Keratinocyte (primary cell): ENCODE results near the gene ADAM33. TPM values are rescaled to one million over a fixed set of nuclear protein-coding genes. Genes with fewer than 3 reads are reported as not detected.
A peak's percentile ranks its signal among the peaks of the same experiment; 100 is the strongest.

ENCODE experiments used
- DNase-seq: peaks from one replicate; pipeline ENCODE4 v3.0.0-alpha.2; 2011; ENCODE audit warnings: low read depth, missing footprints, low spot score
- FAIRE-seq: peaks from 2 replicates; lab custom pipeline; 2011; peaks lifted over from hg19 to GRCh38; lab: Jason Lieb, UNC
- H2AFZ ChIP-seq: 2 replicates; pipeline ENCODE4 v1.6.0; 2012; ENCODE audit warnings: low read length, control low read depth, inconsistent platforms; ENCODE audit not compliant: control insufficient read depth
- H3K27ac ChIP-seq: 2 replicates; pipeline ENCODE4 v1.5.1; 2011; ENCODE audit warnings: low read length; ENCODE audit not compliant: control insufficient read depth, insufficient read depth
- H3K27me3 ChIP-seq: 3 replicates; pipeline ENCODE4 v1.6.0; 2011; ENCODE audit warnings: low read length; ENCODE audit not compliant: control insufficient read depth, insufficient read depth; ENCODE audit errors: extremely low read depth
- H3K36me3 ChIP-seq, 2 experiments: 2 replicates in 1 of 2; 3 replicates in 1 of 2; pipeline ENCODE4 v1.5.1; 2011; ENCODE audit warnings: low read length in 2 of 2, mild to moderate bottlenecking in 1 of 2; ENCODE audit not compliant: control insufficient read depth in 2 of 2, insufficient read depth in 2 of 2; ENCODE audit errors: extremely low read depth in 1 of 2
- H3K4me1 ChIP-seq: 3 replicates; pipeline ENCODE4 v1.5.1; 2011; ENCODE audit warnings: low read length; ENCODE audit not compliant: control insufficient read depth, insufficient read depth; ENCODE audit errors: extremely low read depth
- H3K4me2 ChIP-seq: 3 replicates; pipeline ENCODE4 v1.6.0; 2011; ENCODE audit warnings: low read depth, low read length; ENCODE audit not compliant: control insufficient read depth, insufficient read depth; ENCODE audit errors: extremely low read depth
- H3K4me3 ChIP-seq, 3 experiments: fragments of 200-600 bp in 1 of 3; sonication (generic) in 1 of 3; 2 replicates in 2 of 3; 3 replicates in 1 of 3; pipeline ENCODE4 v1.5.1; 2011 to 2016; ENCODE audit warnings: low read length in 3 of 3, mild to moderate bottlenecking in 3 of 3, control low read depth in 2 of 3, inconsistent platforms in 1 of 3, low read depth in 1 of 3, mixed read lengths in 1 of 3, mixed run types in 1 of 3, moderate library complexity in 1 of 3; ENCODE audit not compliant: control insufficient read depth in 2 of 3, insufficient read depth in 2 of 3; ENCODE audit errors: extremely low read depth in 1 of 3
- H3K79me2 ChIP-seq: 2 replicates; pipeline ENCODE4 v1.6.0; 2012; ENCODE audit warnings: low read length; ENCODE audit not compliant: control insufficient read depth, insufficient read depth
- H3K9ac ChIP-seq: 3 replicates; pipeline ENCODE4 v1.6.0; 2011; ENCODE audit warnings: low read length; ENCODE audit not compliant: control insufficient read depth, insufficient read depth; ENCODE audit errors: extremely low read depth
- H3K9me1 ChIP-seq: 3 replicates; pipeline ENCODE4 v1.6.0; 2011; ENCODE audit warnings: low read length; ENCODE audit not compliant: control insufficient read depth, insufficient read depth; ENCODE audit errors: extremely low read depth
- H3K9me3 ChIP-seq: 2 replicates; pipeline ENCODE4 v1.5.1; 2012; ENCODE audit warnings: low read depth, low read length; ENCODE audit not compliant: control insufficient read depth
- H4K20me1 ChIP-seq: 3 replicates; pipeline ENCODE4 v1.6.0; 2011; ENCODE audit warnings: low read length; ENCODE audit not compliant: control insufficient read depth, insufficient read depth; ENCODE audit errors: extremely low read depth
- EZH2 ChIP-seq: IDR thresholded peaks from one replicate; pipeline ENCODE4 v1.6.1; 2012; ENCODE audit warnings: inconsistent platforms, mild to moderate bottlenecking, low read length, moderate library complexity
- dilution Hi-C: fragments of 300-500 bp; cut with MboI; formaldehyde crosslinking; loops from one replicate; pipeline ENCODE4 v1.7.0; 2020; ENCODE audit warnings: low sequenced_read_pairs; ENCODE audit not compliant: extremely low pct_ligation_motif_present
- polyA plus RNA-seq, 5 experiments: library from polyadenylated mRNA; depleted of rRNA in 3 of 5; stranded (reverse) in 3 of 5; stranded (forward) in 1 of 5; unstranded in 1 of 5; fragments of >200 nt; gene quantifications; 1 replicate in 1 of 5; 2 replicates in 3 of 5; 3 replicates in 1 of 5; pipeline versions ENCODE4 v1.2.1 to v1.2.3, GENCODE V29; 2011 to 2012; ENCODE audit warnings: missing spikeins in 2 of 5, low read depth in 1 of 5, low replicate concordance in 1 of 5
- TF ChIP-seq, protein P1 (sequence below), 3 experiments: IDR thresholded peaks in 1 of 3; conservative IDR thresholded peaks in 1 of 3; optimal IDR thresholded peaks in 1 of 3; 2 replicates in 2 of 3; 3 replicates in 1 of 3; pipeline versions ENCODE3 to v1.5.1; 2011; ENCODE audit warnings: low read length in 3 of 3, mild to moderate bottlenecking in 3 of 3, moderate library complexity in 2 of 3, control low read depth in 1 of 3, inconsistent platforms in 1 of 3; ENCODE audit not compliant: insufficient read depth in 2 of 3; ENCODE audit errors: extremely low read depth in 1 of 3

Gene ADAM33
- polyA plus RNA-seq, 1 donor (not counting 4 experiments of a cell fraction or from before 2014, with no cell fraction given), result not detected

GRCh38 chr20:3673221-3674070 lies 8.4 kb downstream of the ADAM33 start:
- H4K20me1 ChIP-seq, result no peaks in the 10 kb centered on the region
- FAIRE-seq, result no peak
- dilution Hi-C loops, result no loop called here

DNA sequence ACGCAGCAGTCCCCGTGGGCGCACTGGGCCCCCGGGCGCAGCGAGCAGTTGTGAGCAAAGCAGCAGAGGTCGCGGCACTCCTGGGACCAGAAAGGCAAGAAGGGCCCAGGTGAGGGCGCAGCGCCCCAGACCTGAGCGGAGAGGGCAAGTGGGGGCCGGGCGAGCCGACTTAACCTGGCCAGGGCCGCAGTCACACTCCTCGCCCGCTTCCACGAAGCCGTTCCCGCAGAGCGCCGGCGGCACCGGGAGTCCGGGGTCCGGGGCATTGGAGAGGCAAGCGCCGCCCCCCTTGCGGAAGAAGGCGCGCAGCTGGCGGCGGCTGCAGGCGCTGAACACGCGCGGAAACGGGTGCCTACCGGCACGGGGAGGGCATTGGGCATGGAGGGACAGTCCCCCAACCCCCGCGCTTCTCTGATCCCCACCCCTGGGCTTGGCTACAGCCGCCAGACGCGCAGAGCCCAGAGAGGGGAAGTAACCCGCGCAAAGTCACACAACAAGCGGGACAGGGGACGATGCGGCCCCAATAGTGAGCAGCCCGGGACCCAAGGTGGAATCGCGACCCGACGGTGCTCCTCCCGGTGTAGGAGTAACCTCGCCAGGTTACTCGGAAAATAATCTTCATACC lies 9.2 kb downstream of the ADAM33 start:
- H3K79me2 ChIP-seq, result no peaks in the 10 kb centered on the region
- no peaks in the 10 kb centered on the region for H4K20me1 ChIP-seq
- H3K4me2 ChIP-seq, result no peak overlapping the region
- DNase-seq (no peak), FAIRE-seq (no peak)
- H3K27me3 ChIP-seq, result peaks cover 88% of the 10 kb centered on the region
- no peaks in the 10 kb centered on the region for H3K9me3 ChIP-seq
- H3K27ac ChIP-seq, result no peak overlapping the region
- H2AFZ ChIP-seq, result no peak overlapping the region
- H3K4me1 ChIP-seq, result no peaks in the 10 kb centered on the region
- no peak overlapping the region for H3K9ac ChIP-seq
- no peak overlapping the region for H3K4me3 ChIP-seq
- TF ChIP-seq, protein P1, sequence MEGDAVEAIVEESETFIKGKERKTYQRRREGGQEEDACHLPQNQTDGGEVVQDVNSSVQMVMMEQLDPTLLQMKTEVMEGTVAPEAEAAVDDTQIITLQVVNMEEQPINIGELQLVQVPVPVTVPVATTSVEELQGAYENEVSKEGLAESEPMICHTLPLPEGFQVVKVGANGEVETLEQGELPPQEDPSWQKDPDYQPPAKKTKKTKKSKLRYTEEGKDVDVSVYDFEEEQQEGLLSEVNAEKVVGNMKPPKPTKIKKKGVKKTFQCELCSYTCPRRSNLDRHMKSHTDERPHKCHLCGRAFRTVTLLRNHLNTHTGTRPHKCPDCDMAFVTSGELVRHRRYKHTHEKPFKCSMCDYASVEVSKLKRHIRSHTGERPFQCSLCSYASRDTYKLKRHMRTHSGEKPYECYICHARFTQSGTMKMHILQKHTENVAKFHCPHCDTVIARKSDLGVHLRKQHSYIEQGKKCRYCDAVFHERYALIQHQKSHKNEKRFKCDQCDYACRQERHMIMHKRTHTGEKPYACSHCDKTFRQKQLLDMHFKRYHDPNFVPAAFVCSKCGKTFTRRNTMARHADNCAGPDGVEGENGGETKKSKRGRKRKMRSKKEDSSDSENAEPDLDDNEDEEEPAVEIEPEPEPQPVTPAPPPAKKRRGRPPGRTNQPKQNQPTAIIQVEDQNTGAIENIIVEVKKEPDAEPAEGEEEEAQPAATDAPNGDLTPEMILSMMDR (optimal IDR thresholded peaks at IDR 0.05 in 1 of 3, IDR thresholded peaks at IDR 0.05 in 1 of 3, conservative IDR thresholded peaks at IDR 0.05 in 1 of 3; ENCODE audit: extremely low read depth in 1 of 3, insufficient read depth in 2 of 3, low read length in 3 of 3), result peak in 1 of 3 experiments; percentile 3
- peak; percentile 77 for TF ChIP-seq EZH2
- no peaks in the 10 kb centered on the region for H3K9me1 ChIP-seq
- dilution Hi-C loops, result no loop called here
- no peaks in the 10 kb centered on the region for H3K36me3 ChIP-seq

More at GRCh38 chr20:3673221-3674070, 8.4 kb downstream of the ADAM33 start:
- H3K9me1 ChIP-seq, result no peaks in the 10 kb centered on the region
- H3K27ac ChIP-seq, result no peak overlapping the region
- no peak overlapping the region for H3K9ac ChIP-seq
- H3K36me3 ChIP-seq, result no peaks in the 10 kb centered on the region
- DNase-seq, result no peak
- peaks cover 90% of the 10 kb centered on the region for H3K27me3 ChIP-seq
- no peak overlapping the region for H2AFZ ChIP-seq
- no peaks in the 10 kb centered on the region for H3K4me1 ChIP-seq
- no peak overlapping the region for H3K4me2 ChIP-seq
- no peaks in the 10 kb centered on the region for H3K9me3 ChIP-seq
- H3K4me3 ChIP-seq, result no peak overlapping the region
- TF ChIP-seq, protein P1 (optimal IDR thresholded peaks at IDR 0.05 in 1 of 3, IDR thresholded peaks at IDR 0.05 in 1 of 3, conservative IDR thresholded peaks at IDR 0.05 in 1 of 3; ENCODE audit: extremely low read depth in 1 of 3, insufficient read depth in 2 of 3, low read length in 3 of 3), result no peak
- TF ChIP-seq EZH2, result no peak
- H3K79me2 ChIP-seq, result no peaks in the 10 kb centered on the region
